ENCODE data around the gene GPR149. TPM values are rescaled to one million over a fixed set of nuclear protein-coding genes. Genes with fewer than 3 reads are reported as not detected.

Gene GPR149
- total and polyA plus RNA-seq, 10 of the 15 experiments (the other 5 are each of a cell fraction or from before 2014, with no cell fraction given) = not detected

DNA sequence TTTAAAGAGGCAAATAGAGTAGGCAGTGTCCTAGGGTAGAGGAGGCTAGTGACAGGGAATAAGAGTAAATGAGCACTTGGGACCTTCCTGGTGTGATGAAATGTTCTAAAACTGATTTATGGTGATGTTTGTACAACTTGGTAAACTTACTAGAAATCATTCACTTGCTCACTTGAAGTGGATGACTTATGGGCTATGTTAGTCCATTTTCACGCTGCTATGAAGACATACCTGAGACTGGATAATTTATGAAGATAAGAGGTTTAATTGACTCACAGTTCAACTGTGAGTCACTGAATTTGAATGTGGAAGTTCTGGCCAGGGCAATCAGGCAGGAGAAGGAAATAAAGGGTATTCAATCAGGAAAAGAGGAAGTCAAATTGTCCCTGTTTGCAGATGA is 74.0 kb downstream of the GPR149 start:
- FAIRE-seq = no peak
- 0% methylated on average over 1 of the region's 1 CpG for WGBS (ENCODE audit: insufficient coverage, insufficient replicate concordance, low lambda C conversion rate, missing lambda C conversion rate)

More for the DNA sequence above, 74.0 kb downstream of the GPR149 start:
- no peaks in the 10 kb centered on the region for H3K27me3 ChIP-seq (replicated peaks in 1 of 2; ENCODE audit: control insufficient read depth in 2 of 2, insufficient read depth in 2 of 2, low read length in 1 of 2)
- SMC1A ChIA-PET (ENCODE audit: uncharacterized antibody, unreplicated experiment) = no interaction called here
- H2AFZ ChIP-seq (ENCODE audit: control insufficient read depth, low read depth, low read length) = no peak overlapping the region
- no peak overlapping the region for H3K9ac ChIP-seq (ENCODE audit: control insufficient read depth, insufficient read depth, low read length)
- H4K20me1 ChIP-seq (ENCODE audit: control insufficient read depth, insufficient read depth) = no peaks in the 10 kb centered on the region
- POLR2A ChIA-PET = no interaction called here
- DNase-seq (ENCODE audit: low read depth, low spot score) (no peak), ATAC-seq (no peak)
- H3K4me1 ChIP-seq (ENCODE audit: control insufficient read depth, insufficient read depth, low read length) = no peaks in the 10 kb centered on the region
- RAD21 ChIA-PET (ENCODE audit: unreplicated experiment) = no interaction called here
- in situ Hi-C loops (cut with MboI) = no loop called here
- H3K79me2 ChIP-seq (ENCODE audit: control insufficient read depth, insufficient read depth, low read length) = no peaks in the 10 kb centered on the region
- TF ChIP-seq, protein P1, sequence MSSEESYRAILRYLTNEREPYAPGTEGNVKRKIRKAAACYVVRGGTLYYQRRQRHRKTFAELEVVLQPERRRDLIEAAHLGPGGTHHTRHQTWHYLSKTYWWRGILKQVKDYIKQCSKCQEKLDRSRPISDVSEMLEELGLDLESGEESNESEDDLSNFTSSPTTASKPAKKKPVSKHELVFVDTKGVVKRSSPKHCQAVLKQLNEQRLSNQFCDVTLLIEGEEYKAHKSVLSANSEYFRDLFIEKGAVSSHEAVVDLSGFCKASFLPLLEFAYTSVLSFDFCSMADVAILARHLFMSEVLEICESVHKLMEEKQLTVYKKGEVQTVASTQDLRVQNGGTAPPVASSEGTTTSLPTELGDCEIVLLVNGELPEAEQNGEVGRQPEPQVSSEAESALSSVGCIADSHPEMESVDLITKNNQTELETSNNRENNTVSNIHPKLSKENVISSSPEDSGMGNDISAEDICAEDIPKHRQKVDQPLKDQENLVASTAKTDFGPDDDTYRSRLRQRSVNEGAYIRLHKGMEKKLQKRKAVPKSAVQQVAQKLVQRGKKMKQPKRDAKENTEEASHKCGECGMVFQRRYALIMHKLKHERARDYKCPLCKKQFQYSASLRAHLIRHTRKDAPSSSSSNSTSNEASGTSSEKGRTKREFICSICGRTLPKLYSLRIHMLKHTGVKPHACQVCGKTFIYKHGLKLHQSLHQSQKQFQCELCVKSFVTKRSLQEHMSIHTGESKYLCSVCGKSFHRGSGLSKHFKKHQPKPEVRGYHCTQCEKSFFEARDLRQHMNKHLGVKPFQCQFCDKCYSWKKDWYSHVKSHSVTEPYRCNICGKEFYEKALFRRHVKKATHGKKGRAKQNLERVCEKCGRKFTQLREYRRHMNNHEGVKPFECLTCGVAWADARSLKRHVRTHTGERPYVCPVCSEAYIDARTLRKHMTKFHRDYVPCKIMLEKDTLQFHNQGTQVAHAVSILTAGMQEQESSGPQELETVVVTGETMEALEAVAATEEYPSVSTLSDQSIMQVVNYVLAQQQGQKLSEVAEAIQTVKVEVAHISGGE (CRISPR knock-in tag; IDR thresholded peaks at IDR 0.05) = no peak
- TF ChIP-seq CEBPB (IDR thresholded peaks at IDR 0.05; ENCODE audit: borderline replicate concordance in 1 of 2, low read depth in 2 of 2, low read length in 2 of 2) = no peak
- TF ChIP-seq NFXL1 (IDR thresholded peaks at IDR 0.05; ENCODE audit: borderline replicate concordance) = no peak
- no peak for TF ChIP-seq EZH2 (IDR thresholded peaks at IDR 0.05; ENCODE audit: borderline replicate concordance, control insufficient read depth, low read depth, low read length)
- no peak for TF ChIP-seq SRF (IDR thresholded peaks at IDR 0.05; ENCODE audit: low read depth in 2 of 2, low read length in 2 of 2)
- no peak for TF ChIP-seq ATF7 (IDR thresholded peaks at IDR 0.05; ENCODE audit: low read depth)
- no peak overlapping the region for H3K4me2 ChIP-seq (ENCODE audit: control insufficient read depth, insufficient read depth)
- H3K36me3 ChIP-seq (ENCODE audit: control insufficient read depth in 2 of 2, insufficient read depth in 2 of 2, low read length in 1 of 2) = no peaks in the 10 kb centered on the region
- no peak overlapping the region for H3K4me3 ChIP-seq
- H3K9me3 ChIP-seq (replicated peaks; ENCODE audit: control insufficient read depth, insufficient read depth, low read length) = no peaks in the 10 kb centered on the region
- CTCF ChIA-PET = no interaction called here
- BruUV-seq (replicated peaks) = no TSS peak
- intact Hi-C loops (cut with micrococcal nuclease; ENCODE audit: unreplicated experiment) = no loop called here
- H3K27ac ChIP-seq (ENCODE audit: control insufficient read depth, insufficient read depth) = no peak overlapping the region
